ENCODE results near the gene PCK1. TPM values are rescaled to one million over a fixed set of nuclear protein-coding genes. Genes with fewer than 3 reads are reported as not detected.

PCK1 gene
- total and polyA plus RNA-seq, 2 donors (not counting 1 experiment from before 2014, with no cell fraction given), result under 0.01 TPM; not detected in 1

DNA sequence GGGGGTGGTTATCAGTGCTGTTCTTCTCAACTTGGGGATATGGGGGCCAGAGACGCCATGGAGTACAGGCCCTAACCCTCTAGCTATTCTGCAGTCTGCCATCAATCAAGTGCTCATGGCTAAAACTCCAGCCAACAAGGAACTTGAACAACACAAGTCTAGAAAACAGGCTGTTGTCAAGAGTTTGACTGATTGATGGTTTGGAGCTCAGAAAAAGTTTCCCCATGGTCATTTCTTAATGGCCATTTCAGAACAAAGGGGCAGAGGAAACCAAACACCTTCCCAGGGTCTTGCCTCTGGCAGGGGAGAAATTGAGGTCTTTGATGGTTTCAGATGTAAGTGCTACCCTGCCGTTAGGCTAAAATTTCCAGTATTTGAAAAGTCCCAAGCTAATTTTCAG is 15.1 kb downstream of the PCK1 start:
- H3K4me2 ChIP-seq (ENCODE audit: extremely low read depth, insufficient read depth, low read length), result no peak overlapping the region
- no peak for DNase-seq (ENCODE audit: low read depth in 2 of 2)
- H3K79me2 ChIP-seq (ENCODE audit: control insufficient read depth, insufficient read depth, low read length), result no peaks in the 10 kb centered on the region
- no peaks in the 10 kb centered on the region for H4K20me1 ChIP-seq (ENCODE audit: control insufficient read depth, extremely low read depth, insufficient read depth, low read length)
- no peaks in the 10 kb centered on the region for H3K27me3 ChIP-seq (ENCODE audit: control insufficient read depth, insufficient read depth, low read length)
- H3K4me3 ChIP-seq (replicated peaks in 1 of 4; ENCODE audit: control extremely low read depth in 1 of 4, insufficient read depth in 1 of 4, low read depth in 3 of 4, low read length in 4 of 4), result no peak overlapping the region
- no peaks in the 10 kb centered on the region for H3K36me3 ChIP-seq (ENCODE audit: control insufficient read depth, insufficient read depth, low read length)
- TF ChIP-seq EZH2 (IDR thresholded peaks at IDR 0.05; ENCODE audit: low read length, missing control alignments), result no peak
- TF ChIP-seq, protein P1, sequence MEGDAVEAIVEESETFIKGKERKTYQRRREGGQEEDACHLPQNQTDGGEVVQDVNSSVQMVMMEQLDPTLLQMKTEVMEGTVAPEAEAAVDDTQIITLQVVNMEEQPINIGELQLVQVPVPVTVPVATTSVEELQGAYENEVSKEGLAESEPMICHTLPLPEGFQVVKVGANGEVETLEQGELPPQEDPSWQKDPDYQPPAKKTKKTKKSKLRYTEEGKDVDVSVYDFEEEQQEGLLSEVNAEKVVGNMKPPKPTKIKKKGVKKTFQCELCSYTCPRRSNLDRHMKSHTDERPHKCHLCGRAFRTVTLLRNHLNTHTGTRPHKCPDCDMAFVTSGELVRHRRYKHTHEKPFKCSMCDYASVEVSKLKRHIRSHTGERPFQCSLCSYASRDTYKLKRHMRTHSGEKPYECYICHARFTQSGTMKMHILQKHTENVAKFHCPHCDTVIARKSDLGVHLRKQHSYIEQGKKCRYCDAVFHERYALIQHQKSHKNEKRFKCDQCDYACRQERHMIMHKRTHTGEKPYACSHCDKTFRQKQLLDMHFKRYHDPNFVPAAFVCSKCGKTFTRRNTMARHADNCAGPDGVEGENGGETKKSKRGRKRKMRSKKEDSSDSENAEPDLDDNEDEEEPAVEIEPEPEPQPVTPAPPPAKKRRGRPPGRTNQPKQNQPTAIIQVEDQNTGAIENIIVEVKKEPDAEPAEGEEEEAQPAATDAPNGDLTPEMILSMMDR (conservative IDR thresholded peaks at IDR 0.05 in 1 of 2, IDR thresholded peaks at IDR 0.05 in 1 of 2; ENCODE audit: low read depth in 1 of 2, low read length in 2 of 2), result no peak
- no peak overlapping the region for H3K27ac ChIP-seq (ENCODE audit: insufficient read depth, low read length)
- no peak overlapping the region for H2AFZ ChIP-seq (ENCODE audit: low read length)
- H3K9me3 ChIP-seq (ENCODE audit: control insufficient read depth, insufficient read depth, low read depth, low read length), result no peaks in the 10 kb centered on the region
- H3K4me1 ChIP-seq (ENCODE audit: control insufficient read depth, extremely low read depth, insufficient read depth, low read length), result no peaks in the 10 kb centered on the region
- no peak overlapping the region for H3K9ac ChIP-seq (ENCODE audit: insufficient read depth, low read length)

DNA sequence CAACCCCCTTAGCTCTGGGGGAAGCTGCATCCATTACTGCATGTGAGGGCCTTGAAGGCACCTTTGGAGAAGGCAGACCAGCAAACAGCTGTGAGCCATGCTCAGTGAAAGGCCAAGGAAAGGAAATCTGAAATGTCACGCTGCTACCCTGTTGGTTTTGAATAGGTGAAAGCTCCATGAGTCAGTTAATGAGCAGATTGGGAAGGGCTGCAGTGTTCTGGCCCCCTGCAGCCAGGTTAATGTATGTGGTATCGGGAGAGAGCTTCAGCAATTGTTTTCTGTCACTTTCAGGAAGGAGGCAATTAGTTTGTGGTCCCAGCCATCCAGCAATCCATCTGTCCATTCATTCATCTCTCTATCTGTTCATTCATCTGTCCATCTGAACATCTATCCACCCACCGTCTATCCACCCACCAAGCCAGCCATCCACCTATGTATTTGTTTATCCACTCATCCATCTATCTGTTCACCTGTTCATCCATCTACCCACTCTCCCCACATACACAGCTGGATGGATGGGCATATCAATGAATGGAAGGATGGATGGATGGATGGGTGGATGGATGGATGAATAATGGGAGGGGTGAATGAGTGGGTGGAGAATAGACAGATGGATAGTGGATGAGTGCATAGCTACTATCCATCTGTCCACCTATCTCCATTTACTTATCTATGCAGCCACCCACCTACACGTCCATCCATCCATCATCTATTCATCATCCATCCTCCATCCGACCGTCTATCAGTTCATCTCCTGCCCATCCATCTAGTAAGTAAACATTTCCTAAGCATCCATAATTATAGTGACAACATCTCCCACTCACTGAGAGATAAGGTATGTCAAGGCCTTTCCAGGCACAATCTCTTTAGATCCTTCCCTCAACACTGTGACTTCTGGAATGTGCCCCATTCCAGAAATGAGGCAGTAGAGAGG is 16.0 kb downstream of the PCK1 start:
- H3K4me3 ChIP-seq (replicated peaks in 1 of 4; ENCODE audit: control extremely low read depth in 1 of 4, insufficient read depth in 1 of 4, low read depth in 3 of 4, low read length in 4 of 4), result no peak overlapping the region
- H3K27me3 ChIP-seq (ENCODE audit: control insufficient read depth, insufficient read depth, low read length), result no peaks in the 10 kb centered on the region

More for the DNA sequence above, 16.0 kb downstream of the PCK1 start:
- no peak overlapping the region for H3K4me2 ChIP-seq (ENCODE audit: extremely low read depth, insufficient read depth, low read length)
- H3K36me3 ChIP-seq (ENCODE audit: control insufficient read depth, insufficient read depth, low read length), result no peaks in the 10 kb centered on the region
- no peaks in the 10 kb centered on the region for H3K9me3 ChIP-seq (ENCODE audit: control insufficient read depth, insufficient read depth, low read depth, low read length)
- no peak overlapping the region for H3K27ac ChIP-seq (ENCODE audit: insufficient read depth, low read length)
- no peaks in the 10 kb centered on the region for H3K4me1 ChIP-seq (ENCODE audit: control insufficient read depth, extremely low read depth, insufficient read depth, low read length)
- no peaks in the 10 kb centered on the region for H3K79me2 ChIP-seq (ENCODE audit: control insufficient read depth, insufficient read depth, low read length)
- DNase-seq (ENCODE audit: low read depth in 2 of 2), result no peak
- TF ChIP-seq, protein P1 (conservative IDR thresholded peaks at IDR 0.05 in 1 of 2, IDR thresholded peaks at IDR 0.05 in 1 of 2; ENCODE audit: low read depth in 1 of 2, low read length in 2 of 2), result no peak
- no peak for TF ChIP-seq EZH2 (IDR thresholded peaks at IDR 0.05; ENCODE audit: low read length, missing control alignments)
- H3K9ac ChIP-seq (ENCODE audit: insufficient read depth, low read length), result no peak overlapping the region
- no peak overlapping the region for H2AFZ ChIP-seq (ENCODE audit: low read length)
- no peaks in the 10 kb centered on the region for H4K20me1 ChIP-seq (ENCODE audit: control insufficient read depth, extremely low read depth, insufficient read depth, low read length)

All from fibroblast of lung (primary cell).